Neural progenitor cell (in vitro differentiated cells): ENCODE results near the gene GCFC2. TPM values are rescaled to one million over a fixed set of nuclear protein-coding genes. Genes with fewer than 3 reads are reported as not detected.

Experiments
- DNase-seq: peaks from one replicate; pipeline ENCODE4 v3.0.0-alpha.2; 2016; ENCODE audit warnings: low spot score
- H2AFZ ChIP-seq: fragments of 200-600 bp; sonication (generic); replicated peaks from 2 replicates; pipeline ENCODE4 v1.6.1; 2016; ENCODE audit warnings: antibody characterized with exemption
- H3F3A ChIP-seq: fragments of 200-600 bp; sonication (generic); 2 replicates; pipeline ENCODE4 v1.6.1; 2016; ENCODE audit warnings: antibody characterized with exemption, low read depth
- H3K27ac ChIP-seq: fragments of 200-600 bp; sonication (generic); 2 replicates; pipeline ENCODE4 v1.5.1; 2016; ENCODE audit warnings: mild to moderate bottlenecking
- H3K27me3 ChIP-seq: fragments of 200-600 bp; sonication (generic); 2 replicates; pipeline ENCODE4 v1.6.1; 2016; ENCODE audit warnings: mild to moderate bottlenecking, moderate library complexity
- H3K36me3 ChIP-seq: fragments of 200-600 bp; sonication (generic); 2 replicates; pipeline ENCODE4 v1.5.1; 2016
- H3K4me1 ChIP-seq: fragments of 200-600 bp; sonication (generic); 2 replicates; pipeline ENCODE4 v1.6.1; 2016; ENCODE audit warnings: mixed run types
- H3K4me2 ChIP-seq: fragments of 200-600 bp; sonication (generic); 2 replicates; pipeline ENCODE4 v1.6.1; 2016
- H3K4me3 ChIP-seq: fragments of 200-600 bp; sonication (generic); 2 replicates; pipeline ENCODE4 v1.5.1; 2016
- H3K79me2 ChIP-seq: fragments of 200-600 bp; sonication (generic); 2 replicates; pipeline ENCODE4 v1.6.1; 2016; ENCODE audit warnings: low read depth
- H3K9ac ChIP-seq: fragments of 200-600 bp; sonication (generic); 2 replicates; pipeline ENCODE4 v1.6.1; 2016
- H3K9me3 ChIP-seq: fragments of 200-600 bp; sonication (generic); 2 replicates; pipeline ENCODE4 v1.5.1; 2016; ENCODE audit warnings: low read depth
- H4K20me1 ChIP-seq: fragments of 200-600 bp; sonication (generic); 2 replicates; pipeline ENCODE4 v1.6.1; 2016; ENCODE audit warnings: low read depth
- H3K27ac Mint-ChIP-seq: 3 replicates; pipeline ENCODE4 v1.8.0; 2021; ENCODE audit warnings: mixed read lengths
- H3K27me3 Mint-ChIP-seq: 2 replicates; pipeline ENCODE4 v1.8.0; 2022; ENCODE audit warnings: low read depth, mild to moderate bottlenecking, inconsistent platforms, moderate library complexity, mixed read lengths; ENCODE audit not compliant: insufficient read depth
- H3K36me3 Mint-ChIP-seq: 3 replicates; pipeline ENCODE4 v1.8.0; 2021; ENCODE audit warnings: mixed read lengths
- H3K4me1 Mint-ChIP-seq: 3 replicates; pipeline ENCODE4 v1.8.0; 2021; ENCODE audit warnings: mixed read lengths
- H3K4me3 Mint-ChIP-seq: 3 replicates; pipeline ENCODE4 v1.8.0; 2021; ENCODE audit warnings: mild to moderate bottlenecking, moderate library complexity, mixed read lengths
- H3K9me3 Mint-ChIP-seq: 3 replicates; pipeline ENCODE4 v1.8.0; 2020; ENCODE audit warnings: mixed read lengths
- EZH2 ChIP-seq: fragments of 200-600 bp; sonication (generic); IDR thresholded peaks from 2 replicates; pipeline ENCODE4 v1.6.1; 2017; ENCODE audit warnings: antibody characterized with exemption, mild to moderate bottlenecking, moderate library complexity
- EZH2phosphoT487 ChIP-seq: fragments of 200-600 bp; sonication (generic); IDR thresholded peaks from 2 replicates; pipeline ENCODE4 v1.6.1; 2017; ENCODE audit warnings: antibody characterized with exemption
- small RNA-seq: library from RNA; depleted of rRNA; stranded (forward); fragments of <200 nt; gene quantifications from one replicate; pipeline ENCODE3, GENCODE V24; 2015
- total RNA-seq: library from RNA; depleted of rRNA; stranded (reverse); fragments of >200 nt; gene quantifications from 2 replicates; pipeline ENCODE4 v1.2.3, GENCODE V29; 2015; ENCODE audit warnings: low replicate concordance
- TF ChIP-seq, protein P1 (sequence below): fragments of 200-600 bp; sonication (generic); IDR thresholded peaks from 2 replicates; pipeline ENCODE4 v1.5.1; 2017; ENCODE audit warnings: antibody characterized with exemption, mild to moderate bottlenecking

The GCFC2 gene
- total RNA-seq, 1 donor from 2014 or later: 58.4 TPM

DNA sequence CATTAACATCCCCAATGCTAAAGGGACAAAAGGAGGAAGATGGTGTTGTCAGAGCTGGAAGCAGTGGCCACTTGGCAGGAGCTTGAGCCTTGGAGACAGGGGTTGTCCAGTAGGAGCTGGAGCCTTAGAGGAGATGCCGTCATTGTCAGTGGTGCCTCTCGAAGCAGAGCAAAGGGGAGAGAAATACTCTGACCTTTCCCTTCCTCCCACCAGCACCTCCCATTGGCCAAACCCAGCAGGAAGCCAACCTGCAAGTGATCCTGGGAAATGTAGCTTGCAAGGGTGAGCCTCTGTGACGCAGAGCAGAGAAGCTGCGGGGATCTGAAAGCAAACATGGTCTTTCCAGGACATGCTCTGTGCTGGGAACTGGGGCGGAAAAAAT lies 97.9 kb downstream of the GCFC2 start:
- DNase-seq: no peak
- H2AFZ ChIP-seq: no peak overlapping the region
- H3K27me3 ChIP-seq: peaks cover 5% of the 10 kb centered on the region
- H3K9me3 ChIP-seq: no peaks in the 10 kb centered on the region
- peaks cover 14% of the 10 kb centered on the region for H3K4me1 ChIP-seq
- Mint-ChIP-seq H3K27me3 (peaks cover 9% of the 10 kb centered on the region), H3K36me3 (peaks cover 5% of the 10 kb centered on the region), H3K9me3 (peaks cover 14% of the 10 kb centered on the region), H3K4me3 (no peak overlapping the region), H3K27ac (no peak overlapping the region), H3K4me1 (peaks cover 20% of the 10 kb centered on the region)
- no peak overlapping the region for H3K27ac ChIP-seq
- no peaks in the 10 kb centered on the region for H4K20me1 ChIP-seq
- H3F3A ChIP-seq: peaks cover 8% of the 10 kb centered on the region
- H3K4me2 ChIP-seq: no peak overlapping the region
- TF ChIP-seq, protein P1, sequence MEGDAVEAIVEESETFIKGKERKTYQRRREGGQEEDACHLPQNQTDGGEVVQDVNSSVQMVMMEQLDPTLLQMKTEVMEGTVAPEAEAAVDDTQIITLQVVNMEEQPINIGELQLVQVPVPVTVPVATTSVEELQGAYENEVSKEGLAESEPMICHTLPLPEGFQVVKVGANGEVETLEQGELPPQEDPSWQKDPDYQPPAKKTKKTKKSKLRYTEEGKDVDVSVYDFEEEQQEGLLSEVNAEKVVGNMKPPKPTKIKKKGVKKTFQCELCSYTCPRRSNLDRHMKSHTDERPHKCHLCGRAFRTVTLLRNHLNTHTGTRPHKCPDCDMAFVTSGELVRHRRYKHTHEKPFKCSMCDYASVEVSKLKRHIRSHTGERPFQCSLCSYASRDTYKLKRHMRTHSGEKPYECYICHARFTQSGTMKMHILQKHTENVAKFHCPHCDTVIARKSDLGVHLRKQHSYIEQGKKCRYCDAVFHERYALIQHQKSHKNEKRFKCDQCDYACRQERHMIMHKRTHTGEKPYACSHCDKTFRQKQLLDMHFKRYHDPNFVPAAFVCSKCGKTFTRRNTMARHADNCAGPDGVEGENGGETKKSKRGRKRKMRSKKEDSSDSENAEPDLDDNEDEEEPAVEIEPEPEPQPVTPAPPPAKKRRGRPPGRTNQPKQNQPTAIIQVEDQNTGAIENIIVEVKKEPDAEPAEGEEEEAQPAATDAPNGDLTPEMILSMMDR: no peak
- TF ChIP-seq EZH2 (no peak), EZH2phosphoT487 (no peak)
- H3K9ac ChIP-seq: no peak overlapping the region
- H3K36me3 ChIP-seq: no peaks in the 10 kb centered on the region
- no peak overlapping the region for H3K4me3 ChIP-seq
- H3K79me2 ChIP-seq: no peaks in the 10 kb centered on the region

Small RNA genes within 50 kb of the gene (small RNA-seq; reads per million reads assigned to genes)
- gene RF00012: not detected

Other genes starting within 250 kb of the GCFC2 start
- gene EVA1A, start 150.0 kb downstream of the GCFC2 start, total RNA-seq: 2.8 and 3.6 TPM in 2 replicates
- gene MRPL19, start 64.1 kb downstream of the GCFC2 start, total RNA-seq: 51.7 and 80.4 TPM in 2 replicates